SH-SY5Y (cell line): ENCODE measurements around the gene TAL2.

Source experiments
- GATA2 ChIP-seq: IDR thresholded peaks from 2 replicates; pipeline ENCODE4 v1.6.1; 2011; ENCODE audit warnings: mild to moderate bottlenecking, low read depth, low read length
- GATA3 ChIP-seq: IDR thresholded peaks from 2 replicates; pipeline ENCODE4 v1.6.1; 2011; ENCODE audit warnings: low read depth, mild to moderate bottlenecking, low read length, moderate library complexity

DNA sequence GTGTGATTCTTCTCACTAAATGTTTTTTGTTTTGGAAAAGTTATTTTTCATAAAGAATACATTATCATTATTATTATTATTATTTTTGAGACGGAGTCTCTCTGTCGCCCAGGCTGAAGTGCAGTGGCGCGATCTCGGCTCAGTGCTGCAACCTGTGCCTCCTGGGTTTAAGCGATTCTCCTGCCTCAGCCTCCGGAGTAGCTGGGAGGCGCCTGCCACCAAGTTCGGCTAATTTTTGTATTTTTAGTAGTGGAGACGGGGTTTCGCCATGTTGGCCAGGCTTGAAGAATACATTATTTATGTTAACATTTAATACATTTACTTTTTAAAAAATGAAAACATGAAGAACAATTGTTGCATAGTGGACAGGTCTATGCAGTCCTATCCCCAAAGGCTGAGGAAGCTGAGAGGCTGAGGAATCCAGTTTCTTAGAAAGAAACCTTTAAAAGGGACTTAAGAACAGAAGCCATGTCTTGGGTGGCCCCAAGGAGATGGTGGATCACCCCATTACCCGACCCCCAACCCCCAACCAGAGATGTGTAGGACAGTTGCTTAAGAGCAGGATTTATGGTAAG lies 34.0 kb downstream of the TAL2 start:
- no peak for TF ChIP-seq GATA2
- no peak for TF ChIP-seq GATA3
